Measurements from ENCODE around the gene IL1RAPL2. TPM values are rescaled to one million over a fixed set of nuclear protein-coding genes. Genes with fewer than 3 reads are reported as not detected.
"Not testable (repeated sequence)": the region's sequence is repeated elsewhere in the genome, so short reads cannot be mapped to it uniquely, and the experiment has no call there.

Gene IL1RAPL2
- total RNA-seq, 1 donor from 2014 or later = 0.58 TPM

DNA sequence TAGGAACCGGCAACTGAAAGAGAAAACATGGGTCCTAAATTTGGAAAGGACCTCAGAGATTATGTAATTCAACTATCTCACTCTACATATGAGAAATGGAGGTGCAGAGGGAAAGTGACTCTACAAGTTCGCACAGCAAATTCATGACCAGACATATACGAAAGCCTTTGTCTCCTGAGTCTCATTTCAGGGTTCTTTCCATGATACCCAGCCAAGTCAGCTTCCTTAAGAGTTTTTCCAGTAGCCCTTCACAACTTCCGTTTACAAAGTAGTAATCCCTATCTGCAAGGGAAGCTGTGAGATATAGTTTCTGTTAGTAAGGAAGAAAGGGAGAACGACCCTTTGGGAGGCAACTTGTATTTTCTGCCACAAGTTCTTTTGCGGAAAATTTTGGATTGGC, 543.9 kb downstream of the IL1RAPL2 start:
- DNase-seq (ENCODE audit: low read depth, low spot score) = no peak
- peaks cover 12% of the 10 kb centered on the region for H3K9me3 Mint-ChIP-seq
- no peak overlapping the region for H3K4me3 Mint-ChIP-seq
- TF ChIP-seq, protein P1, sequence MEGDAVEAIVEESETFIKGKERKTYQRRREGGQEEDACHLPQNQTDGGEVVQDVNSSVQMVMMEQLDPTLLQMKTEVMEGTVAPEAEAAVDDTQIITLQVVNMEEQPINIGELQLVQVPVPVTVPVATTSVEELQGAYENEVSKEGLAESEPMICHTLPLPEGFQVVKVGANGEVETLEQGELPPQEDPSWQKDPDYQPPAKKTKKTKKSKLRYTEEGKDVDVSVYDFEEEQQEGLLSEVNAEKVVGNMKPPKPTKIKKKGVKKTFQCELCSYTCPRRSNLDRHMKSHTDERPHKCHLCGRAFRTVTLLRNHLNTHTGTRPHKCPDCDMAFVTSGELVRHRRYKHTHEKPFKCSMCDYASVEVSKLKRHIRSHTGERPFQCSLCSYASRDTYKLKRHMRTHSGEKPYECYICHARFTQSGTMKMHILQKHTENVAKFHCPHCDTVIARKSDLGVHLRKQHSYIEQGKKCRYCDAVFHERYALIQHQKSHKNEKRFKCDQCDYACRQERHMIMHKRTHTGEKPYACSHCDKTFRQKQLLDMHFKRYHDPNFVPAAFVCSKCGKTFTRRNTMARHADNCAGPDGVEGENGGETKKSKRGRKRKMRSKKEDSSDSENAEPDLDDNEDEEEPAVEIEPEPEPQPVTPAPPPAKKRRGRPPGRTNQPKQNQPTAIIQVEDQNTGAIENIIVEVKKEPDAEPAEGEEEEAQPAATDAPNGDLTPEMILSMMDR (conservative IDR thresholded peaks at IDR 0.05) = no peak
- no peak overlapping the region for H3K27ac Mint-ChIP-seq (ENCODE audit: unreplicated experiment)
- H3K27me3 Mint-ChIP-seq (ENCODE audit: low read depth) = no peaks in the 10 kb centered on the region
- no peaks in the 10 kb centered on the region for H3K36me3 Mint-ChIP-seq (ENCODE audit: low read depth)
- no peaks in the 10 kb centered on the region for H3K4me1 Mint-ChIP-seq

DNA sequence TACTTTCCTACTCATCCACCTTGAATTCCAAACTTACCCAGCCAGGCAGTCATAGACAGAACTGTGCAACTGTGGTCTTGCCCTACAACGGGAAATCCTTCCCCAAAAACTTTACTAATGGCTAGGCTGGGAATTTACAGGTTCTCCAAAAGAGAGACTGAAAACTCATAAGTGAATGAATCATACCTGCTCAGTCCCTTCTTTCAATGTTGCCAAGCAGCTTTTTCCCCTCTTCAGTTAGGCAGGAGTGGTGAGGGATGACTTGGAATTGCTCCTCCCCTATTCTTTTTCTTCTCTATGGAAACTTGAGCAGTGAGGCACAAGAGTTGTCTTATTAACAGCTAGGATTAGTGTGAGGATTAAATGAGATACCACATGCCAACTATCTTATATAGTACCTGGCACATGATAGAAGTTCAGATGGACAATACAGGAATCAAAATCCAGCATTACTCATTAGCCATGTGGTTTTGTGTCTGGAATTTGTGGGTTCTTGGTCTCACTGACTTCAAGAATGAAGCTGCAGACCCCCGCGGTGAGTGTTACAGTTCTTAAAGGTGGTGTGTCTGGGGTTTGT, 548.6 kb downstream of the IL1RAPL2 start:
- TF ChIP-seq, protein P1 (conservative IDR thresholded peaks at IDR 0.05) = no peak
- Mint-ChIP-seq H3K27ac (ENCODE audit: unreplicated experiment) (no peak overlapping the region), H3K36me3 (ENCODE audit: low read depth) (no peaks in the 10 kb centered on the region), H3K4me1 (no peaks in the 10 kb centered on the region), H3K27me3 (ENCODE audit: low read depth) (no peaks in the 10 kb centered on the region), H3K9me3 (peaks cover 7% of the 10 kb centered on the region), H3K4me3 (no peak overlapping the region)
- DNase-seq (ENCODE audit: low read depth, low spot score) = no peak

DNA sequence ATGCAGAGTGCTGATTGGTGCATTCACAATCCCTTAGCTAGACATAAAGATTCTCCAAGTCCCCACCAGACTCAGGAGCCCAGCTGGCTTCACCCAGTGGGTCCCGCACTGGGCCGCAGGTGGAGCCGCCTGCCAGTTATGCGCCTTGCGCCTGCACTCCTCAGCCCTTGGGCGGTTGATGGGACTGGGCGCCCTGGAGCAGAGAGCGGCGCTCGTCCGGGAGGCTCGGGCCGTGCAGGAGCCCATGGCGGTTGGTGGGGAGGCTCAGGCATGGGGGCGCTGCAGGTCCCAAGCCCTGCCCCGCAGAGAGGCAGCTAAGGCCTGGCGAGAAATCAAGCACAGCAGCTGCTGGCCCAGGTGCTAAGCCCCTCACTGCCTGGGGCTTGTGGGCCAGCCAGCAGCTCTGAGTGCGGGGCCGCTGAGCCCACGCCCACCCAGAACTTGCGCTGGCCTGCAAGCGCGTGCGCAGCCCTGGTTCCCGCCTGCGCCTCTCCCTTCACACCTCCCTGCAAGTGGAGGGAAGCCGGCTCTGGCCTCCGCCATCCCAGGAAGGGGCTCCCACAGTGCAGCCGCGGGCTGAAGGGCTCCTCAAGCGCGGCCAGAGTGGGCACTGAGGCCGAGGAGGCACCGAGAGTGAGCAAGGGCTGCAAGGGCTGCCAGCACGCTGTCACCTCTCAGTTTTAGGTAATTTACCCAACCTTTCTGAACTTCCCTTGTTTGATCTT, 549.8 kb downstream of the IL1RAPL2 start:
- not testable (repeated sequence) for H3K36me3 Mint-ChIP-seq (ENCODE audit: low read depth); H3K4me1 Mint-ChIP-seq; DNase-seq (ENCODE audit: low read depth, low spot score); H3K9me3 Mint-ChIP-seq; H3K4me3 Mint-ChIP-seq; H3K27ac Mint-ChIP-seq (ENCODE audit: unreplicated experiment); H3K27me3 Mint-ChIP-seq (ENCODE audit: low read depth)

DNA sequence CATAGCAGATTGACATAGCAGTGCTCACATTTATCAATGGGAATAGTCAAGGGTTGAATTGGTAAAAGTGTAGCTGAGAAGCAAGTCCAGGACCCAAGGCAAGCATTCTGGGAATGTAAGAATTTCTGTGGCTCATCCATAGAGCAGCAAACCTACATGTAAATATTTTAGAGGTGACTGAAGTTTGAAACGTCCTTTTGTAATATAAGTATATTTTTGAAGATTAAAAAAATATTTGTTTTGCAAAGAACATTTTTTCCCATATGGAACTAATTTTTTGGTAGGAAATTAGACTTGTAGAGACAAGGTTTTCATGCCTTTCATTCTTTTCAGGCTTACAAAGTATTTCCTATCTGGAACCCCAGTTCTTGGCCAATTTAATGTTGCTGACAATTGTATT, 550.5 kb downstream of the IL1RAPL2 start:
- Mint-ChIP-seq H3K4me3 (no peak overlapping the region), H3K4me1 (no peaks in the 10 kb centered on the region), H3K27me3 (ENCODE audit: low read depth) (no peaks in the 10 kb centered on the region), H3K27ac (ENCODE audit: unreplicated experiment) (no peak overlapping the region), H3K36me3 (ENCODE audit: low read depth) (no peaks in the 10 kb centered on the region), H3K9me3 (peaks cover 7% of the 10 kb centered on the region)
- no peak for DNase-seq (ENCODE audit: low read depth, low spot score)
- TF ChIP-seq, protein P1 (conservative IDR thresholded peaks at IDR 0.05) = no peak

DNA sequence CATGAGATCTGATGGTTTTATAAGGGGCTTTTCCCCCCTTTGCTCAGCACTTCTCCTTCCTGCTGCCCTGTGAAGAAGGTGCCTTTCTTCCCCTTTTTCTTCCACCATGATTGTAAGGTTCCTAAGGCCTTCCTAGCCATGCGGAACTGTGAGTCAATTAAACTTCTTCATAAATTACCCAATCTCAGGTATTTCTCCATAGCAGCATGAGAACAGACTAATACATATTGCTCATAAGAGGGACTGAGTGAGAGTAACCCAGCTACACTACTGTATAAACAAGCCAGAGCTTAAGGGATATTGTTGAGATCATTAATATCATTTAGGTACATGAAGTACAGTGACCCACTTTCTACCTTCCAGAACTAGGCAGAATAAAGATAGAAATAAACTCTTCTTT, 551.6 kb downstream of the IL1RAPL2 start:
- DNase-seq (ENCODE audit: low read depth, low spot score) = no peak
- Mint-ChIP-seq H3K4me3 (no peak overlapping the region), H3K4me1 (no peaks in the 10 kb centered on the region), H3K27ac (ENCODE audit: unreplicated experiment) (no peak overlapping the region), H3K36me3 (ENCODE audit: low read depth) (no peaks in the 10 kb centered on the region), H3K9me3 (peaks cover 7% of the 10 kb centered on the region), H3K27me3 (ENCODE audit: low read depth) (no peaks in the 10 kb centered on the region)
- TF ChIP-seq, protein P1 (conservative IDR thresholded peaks at IDR 0.05) = no peak

DNA sequence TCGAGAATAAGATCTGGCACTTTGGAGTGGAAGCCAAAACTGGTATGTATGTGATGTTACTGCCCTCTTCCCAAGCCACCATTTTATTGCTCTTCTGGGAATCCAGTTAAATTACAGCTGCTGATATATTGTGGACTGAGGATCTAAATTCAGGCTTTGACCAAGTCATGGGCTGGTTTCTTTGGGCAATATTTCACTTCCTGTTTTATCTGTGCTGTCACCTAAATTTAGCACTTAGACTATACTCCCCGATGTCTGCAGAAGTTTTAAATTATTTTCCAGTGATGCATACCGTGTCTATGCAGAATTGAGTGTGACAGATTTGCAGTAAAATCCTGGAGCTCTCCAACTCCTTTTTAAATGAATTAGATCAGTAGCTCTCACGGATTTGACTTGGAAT, 554.5 kb downstream of the IL1RAPL2 start:
- TF ChIP-seq, protein P1 (conservative IDR thresholded peaks at IDR 0.05) = no peak
- H3K27me3 Mint-ChIP-seq (ENCODE audit: low read depth) = no peaks in the 10 kb centered on the region
- no peak overlapping the region for H3K4me3 Mint-ChIP-seq
- H3K36me3 Mint-ChIP-seq (ENCODE audit: low read depth) = no peaks in the 10 kb centered on the region
- H3K4me1 Mint-ChIP-seq = no peaks in the 10 kb centered on the region
- peaks cover 2% of the 10 kb centered on the region for H3K9me3 Mint-ChIP-seq
- DNase-seq (ENCODE audit: low read depth, low spot score) = no peak
- H3K27ac Mint-ChIP-seq (ENCODE audit: unreplicated experiment) = no peak overlapping the region
